ENCODE data around the gene PJA2. TPM values are rescaled to one million over a fixed set of nuclear protein-coding genes. Genes with fewer than 3 reads are reported as not detected.
"Not testable (repeated sequence)": the region's sequence is repeated elsewhere in the genome, so short reads cannot be mapped to it uniquely, and the experiment has no call there.

Gene PJA2
- total RNA-seq, 2 experiments from 2014 or later: 88.8 to 92.9 TPM

- Mint-ChIP-seq H3K27me3 (no peaks in the 10 kb centered on the region), H3K27ac (no peak overlapping the region), H3K36me3 (ENCODE audit: low read depth) (no peaks in the 10 kb centered on the region), H3K4me3 (no peak overlapping the region), H3K4me1 (ENCODE audit: low read depth) (no peaks in the 10 kb centered on the region), H3K9me3 (peaks cover 3% of the 10 kb centered on the region)
- no peak overlapping the region for H3K27ac ChIP-seq (ENCODE audit: low read depth in 1 of 2, low read length in 2 of 2)
- no peak for TF ChIP-seq CTCF (IDR thresholded peaks at IDR 0.05)
- ATAC-seq (ENCODE audit: poor library complexity): no peak
- no peak overlapping the region for H3K4me3 ChIP-seq (ENCODE audit: low read length)
- no peaks in the 10 kb centered on the region for H3K36me3 ChIP-seq (ENCODE audit: insufficient read depth, low read length)
- ChIA-PET CTCF (interaction anchor here (0.7 to 0.8 kb wide), 2 partner anchors 84 to 96 kb away, joined by 3 to 4 read pairs; no protein-coding TSS in a partner anchor), POLR2A (interaction anchor here (1.0 kb wide), 1 partner anchor 30 kb away, joined by 4 read pairs; the partner anchor contains the start of gene PJA2)
- intact Hi-C loops (cut with DNase I, micrococcal nuclease): loop anchor here (1.0 to 10.0 kb wide), 9 partner anchors 31 to 922 kb away; partner anchors contain the start of gene PJA2 (in 1 of the 2)
- peaks cover 0 to 3% of the 10 kb centered on the region in 2 experiments for H3K9me3 ChIP-seq (ENCODE audit: control insufficient read depth in 1 of 2, insufficient read depth in 1 of 2, low read length in 2 of 2)
- H3K4me1 ChIP-seq (ENCODE audit: insufficient read depth, low read length): no peaks in the 10 kb centered on the region
- no peak for DNase-seq
- H3K27me3 ChIP-seq (ENCODE audit: control insufficient read depth in 1 of 2, insufficient read depth in 2 of 2, low read length in 2 of 2): no peaks in the 10 kb centered on the region
These were observed 29.8 kb upstream of the PJA2 start for GRCh38 chr5:109439590-109439989.

- Mint-ChIP-seq H3K9me3 (no peaks in the 10 kb centered on the region), H3K27ac (no peak overlapping the region), H3K36me3 (ENCODE audit: low read depth) (no peaks in the 10 kb centered on the region), H3K4me1 (ENCODE audit: low read depth) (no peaks in the 10 kb centered on the region), H3K27me3 (peaks cover 22% of the 10 kb centered on the region), H3K4me3 (no peak overlapping the region)
- Histone ChIP-seq H3K27me3 (ENCODE audit: control insufficient read depth in 1 of 2, insufficient read depth in 2 of 2, low read length in 2 of 2) (no peaks in the 10 kb centered on the region), H3K9me3 (ENCODE audit: control insufficient read depth in 1 of 2, insufficient read depth in 1 of 2, low read length in 2 of 2) (no peaks in the 10 kb centered on the region), H3K4me1 (ENCODE audit: insufficient read depth, low read length) (no peaks in the 10 kb centered on the region), H3K36me3 (ENCODE audit: insufficient read depth, low read length) (no peaks in the 10 kb centered on the region), H3K27ac (ENCODE audit: low read depth in 1 of 2, low read length in 2 of 2) (no peak overlapping the region), H3K4me3 (ENCODE audit: low read length) (no peak overlapping the region)
- ATAC-seq (ENCODE audit: poor library complexity) (no peak), DNase-seq (no peak)
- ChIA-PET CTCF (no interaction called here), POLR2A (interaction anchor here (0.8 kb wide), 1 partner anchor 16 kb away, joined by 3 read pairs; no protein-coding TSS in a partner anchor)
- intact Hi-C loops (cut with DNase I, micrococcal nuclease): no loop called here
- TF ChIP-seq CTCF (IDR thresholded peaks at IDR 0.05): no peak
These were observed 16.3 kb upstream of the PJA2 start for GRCh38 chr5:109426075-109426474.

DNA sequence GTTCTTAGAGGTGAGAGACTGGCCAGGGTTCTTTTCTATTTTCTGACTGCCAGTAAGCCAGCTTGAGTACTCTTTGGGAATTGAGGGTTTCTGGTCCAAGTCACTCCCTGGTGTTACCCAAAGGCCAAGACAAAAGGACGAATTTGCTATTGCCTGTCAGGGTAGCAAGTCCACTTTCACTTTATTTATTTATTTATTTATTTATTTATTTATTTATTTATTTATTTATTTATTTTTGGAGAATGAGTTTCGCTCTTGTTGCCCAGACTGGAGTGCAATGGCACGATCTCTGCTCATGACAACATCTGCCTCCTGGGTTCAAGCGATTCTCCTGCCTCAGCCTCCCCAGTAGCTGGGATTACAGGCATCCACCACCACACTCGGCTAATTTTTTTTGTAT lies 15.7 kb upstream of the PJA2 start:
- H3K27ac ChIP-seq (ENCODE audit: low read depth in 1 of 2, low read length in 2 of 2); H3K36me3 Mint-ChIP-seq (ENCODE audit: low read depth); H3K9me3 ChIP-seq (ENCODE audit: control insufficient read depth in 1 of 2, insufficient read depth in 1 of 2, low read length in 2 of 2); H3K4me1 ChIP-seq (ENCODE audit: insufficient read depth, low read length); CTCF ChIA-PET; H3K4me3 ChIP-seq (ENCODE audit: low read length); ATAC-seq (ENCODE audit: poor library complexity); H3K4me3 Mint-ChIP-seq; H3K27ac Mint-ChIP-seq; DNase-seq; intact Hi-C loops (cut with DNase I, micrococcal nuclease); H3K4me1 Mint-ChIP-seq (ENCODE audit: low read depth); H3K27me3 ChIP-seq (ENCODE audit: control insufficient read depth in 1 of 2, insufficient read depth in 2 of 2, low read length in 2 of 2); H3K9me3 Mint-ChIP-seq; H3K36me3 ChIP-seq (ENCODE audit: insufficient read depth, low read length): not testable (repeated sequence)
- POLR2A ChIA-PET: interaction anchor here (0.8 kb wide), 1 partner anchor 15 kb away, joined by 3 read pairs; no protein-coding TSS in a partner anchor
- H3K27me3 Mint-ChIP-seq: peaks cover 22% of the 10 kb centered on the region

GRCh38 chr5:109421956-109422355 lies 12.2 kb upstream of the PJA2 start:
- Mint-ChIP-seq H3K36me3 (ENCODE audit: low read depth) (no peaks in the 10 kb centered on the region), H3K4me3 (no peak overlapping the region), H3K4me1 (ENCODE audit: low read depth) (no peaks in the 10 kb centered on the region), H3K9me3 (no peaks in the 10 kb centered on the region), H3K27ac (no peak overlapping the region), H3K27me3 (peaks cover 18% of the 10 kb centered on the region)
- no peaks in the 10 kb centered on the region for H3K36me3 ChIP-seq (ENCODE audit: insufficient read depth, low read length)
- no peaks in the 10 kb centered on the region for H3K4me1 ChIP-seq (ENCODE audit: insufficient read depth, low read length)
- ChIA-PET POLR2A (no interaction called here), CTCF (interaction anchor here (1.1 kb wide), 1 partner anchor 10 kb away, joined by 3 read pairs; no protein-coding TSS in a partner anchor)
- no peak overlapping the region for H3K4me3 ChIP-seq (ENCODE audit: low read length)
- no peaks in the 10 kb centered on the region for H3K9me3 ChIP-seq (ENCODE audit: control insufficient read depth in 1 of 2, insufficient read depth in 1 of 2, low read length in 2 of 2)
- H3K27ac ChIP-seq (ENCODE audit: low read depth in 1 of 2, low read length in 2 of 2): no peak overlapping the region
- intact Hi-C loops (cut with DNase I, micrococcal nuclease): no loop called here
- H3K27me3 ChIP-seq (ENCODE audit: control insufficient read depth in 1 of 2, insufficient read depth in 2 of 2, low read length in 2 of 2): no peaks in the 10 kb centered on the region
- ATAC-seq (ENCODE audit: poor library complexity) (no peak), DNase-seq (no peak)
- no peak for TF ChIP-seq CTCF (IDR thresholded peaks at IDR 0.05)

Data from CD4-positive, alpha-beta T cell (primary cell).